ENCODE data around the gene CPSF2. TPM values are rescaled to one million over a fixed set of nuclear protein-coding genes. Genes with fewer than 3 reads are reported as not detected.
A peak's percentile ranks its signal among the peaks of the same experiment; 100 is the strongest.

CPSF2 gene
- total RNA-seq, 2 donors from 2014 or later = 91.8 to 103 TPM

DNA sequence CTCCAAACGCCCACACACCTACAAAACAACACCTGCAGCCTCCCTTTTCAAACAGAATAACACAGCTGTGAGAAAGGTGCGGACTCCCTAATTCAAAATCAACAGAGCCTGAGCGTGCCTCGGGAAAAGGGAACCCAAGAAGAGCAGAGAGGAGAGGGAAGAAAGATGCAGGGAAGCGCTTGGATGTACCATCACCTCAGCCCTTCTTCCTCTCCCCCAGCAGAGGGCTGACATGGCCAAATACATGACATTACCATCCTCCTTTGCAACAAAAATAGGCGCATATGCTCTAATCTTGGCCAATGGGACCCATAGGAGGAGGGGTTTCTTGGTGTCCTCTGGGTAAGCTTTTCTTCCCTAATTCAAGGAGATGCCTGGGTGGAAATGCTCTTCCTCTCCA, 78.0 kb downstream of the CPSF2 start:
- no peaks in the 10 kb centered on the region for H3K36me3 Mint-ChIP-seq (ENCODE audit: low read depth)
- peaks cover 3% of the 10 kb centered on the region for H3K4me1 Mint-ChIP-seq
- DNase-seq = no peak
- Histone ChIP-seq H3K36me3 (ENCODE audit: control insufficient read depth, insufficient read depth, low read length) (no peaks in the 10 kb centered on the region), H3K27ac (ENCODE audit: low read depth, low read length) (no peak overlapping the region), H3K4me3 (ENCODE audit: low read length) (no peak overlapping the region), H3K27me3 (ENCODE audit: control insufficient read depth, insufficient read depth, low read length, poor library complexity, severe bottlenecking) (no peaks in the 10 kb centered on the region), H3K4me1 (ENCODE audit: control insufficient read depth, insufficient read depth, low read length) (no peaks in the 10 kb centered on the region), H3K9me3 (ENCODE audit: control insufficient read depth, low read length) (no peaks in the 10 kb centered on the region), H3K9ac (ENCODE audit: extremely low read depth, low read length, poor library complexity, severe bottlenecking) (no peak overlapping the region)
- no peaks in the 10 kb centered on the region for H3K9me3 Mint-ChIP-seq
- WGBS, 2 experiments (ENCODE audit: insufficient coverage in 1 of 2, insufficient read length in 1 of 2) = 44% methylated on average over 4 of the region's 6 CpGs; no CpG with 5 or more reads in 1 of the 2 experiments
- no peak overlapping the region for H3K4me3 Mint-ChIP-seq
- peaks cover 8% of the 10 kb centered on the region for H3K27me3 Mint-ChIP-seq (ENCODE audit: insufficient read depth)
- TF ChIP-seq, protein P1, sequence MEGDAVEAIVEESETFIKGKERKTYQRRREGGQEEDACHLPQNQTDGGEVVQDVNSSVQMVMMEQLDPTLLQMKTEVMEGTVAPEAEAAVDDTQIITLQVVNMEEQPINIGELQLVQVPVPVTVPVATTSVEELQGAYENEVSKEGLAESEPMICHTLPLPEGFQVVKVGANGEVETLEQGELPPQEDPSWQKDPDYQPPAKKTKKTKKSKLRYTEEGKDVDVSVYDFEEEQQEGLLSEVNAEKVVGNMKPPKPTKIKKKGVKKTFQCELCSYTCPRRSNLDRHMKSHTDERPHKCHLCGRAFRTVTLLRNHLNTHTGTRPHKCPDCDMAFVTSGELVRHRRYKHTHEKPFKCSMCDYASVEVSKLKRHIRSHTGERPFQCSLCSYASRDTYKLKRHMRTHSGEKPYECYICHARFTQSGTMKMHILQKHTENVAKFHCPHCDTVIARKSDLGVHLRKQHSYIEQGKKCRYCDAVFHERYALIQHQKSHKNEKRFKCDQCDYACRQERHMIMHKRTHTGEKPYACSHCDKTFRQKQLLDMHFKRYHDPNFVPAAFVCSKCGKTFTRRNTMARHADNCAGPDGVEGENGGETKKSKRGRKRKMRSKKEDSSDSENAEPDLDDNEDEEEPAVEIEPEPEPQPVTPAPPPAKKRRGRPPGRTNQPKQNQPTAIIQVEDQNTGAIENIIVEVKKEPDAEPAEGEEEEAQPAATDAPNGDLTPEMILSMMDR (conservative IDR thresholded peaks at IDR 0.05) = peak; percentile 61
- no peak overlapping the region for H3K27ac Mint-ChIP-seq

DNA sequence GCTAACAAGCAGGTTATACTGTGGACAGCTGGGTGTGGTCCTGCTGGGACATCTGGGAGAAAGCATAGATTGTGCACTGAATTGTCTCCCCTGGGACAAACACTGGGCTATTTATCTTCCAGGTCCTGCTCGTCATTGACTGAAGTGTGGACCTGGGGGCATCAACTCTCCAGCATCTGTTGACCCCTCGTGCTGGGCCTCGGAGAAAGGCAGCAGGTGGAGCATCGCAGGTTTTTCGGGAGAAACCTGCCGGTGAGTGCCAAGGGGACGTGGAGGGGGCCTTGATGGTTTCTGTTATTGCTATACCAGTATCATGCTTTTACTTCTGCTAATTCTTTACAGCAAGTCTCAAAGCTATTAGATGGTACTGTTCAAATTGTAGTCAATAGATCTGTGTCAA, 81.3 kb downstream of the CPSF2 start:
- Mint-ChIP-seq H3K9me3 (no peaks in the 10 kb centered on the region), H3K36me3 (ENCODE audit: low read depth) (no peaks in the 10 kb centered on the region), H3K4me3 (no peak overlapping the region), H3K27ac (no peak overlapping the region), H3K27me3 (ENCODE audit: insufficient read depth) (peaks cover 12% of the 10 kb centered on the region), H3K4me1 (peaks cover 10% of the 10 kb centered on the region)
- no peaks in the 10 kb centered on the region for H3K4me1 ChIP-seq (ENCODE audit: control insufficient read depth, insufficient read depth, low read length)
- TF ChIP-seq, protein P1 (conservative IDR thresholded peaks at IDR 0.05) = no peak
- no peak overlapping the region for H3K9ac ChIP-seq (ENCODE audit: extremely low read depth, low read length, poor library complexity, severe bottlenecking)
- no peaks in the 10 kb centered on the region for H3K9me3 ChIP-seq (ENCODE audit: control insufficient read depth, low read length)
- H3K27me3 ChIP-seq (ENCODE audit: control insufficient read depth, insufficient read depth, low read length, poor library complexity, severe bottlenecking) = no peaks in the 10 kb centered on the region
- 89 to 97% methylated on average over 4 to 7 of the region's 7 CpGs for WGBS, 2 experiments (ENCODE audit: insufficient coverage in 1 of 2, insufficient read length in 1 of 2)
- no peak overlapping the region for H3K4me3 ChIP-seq (ENCODE audit: low read length)
- H3K27ac ChIP-seq (ENCODE audit: low read depth, low read length) = no peak overlapping the region
- no peak for DNase-seq
- no peaks in the 10 kb centered on the region for H3K36me3 ChIP-seq (ENCODE audit: control insufficient read depth, insufficient read depth, low read length)

DNA sequence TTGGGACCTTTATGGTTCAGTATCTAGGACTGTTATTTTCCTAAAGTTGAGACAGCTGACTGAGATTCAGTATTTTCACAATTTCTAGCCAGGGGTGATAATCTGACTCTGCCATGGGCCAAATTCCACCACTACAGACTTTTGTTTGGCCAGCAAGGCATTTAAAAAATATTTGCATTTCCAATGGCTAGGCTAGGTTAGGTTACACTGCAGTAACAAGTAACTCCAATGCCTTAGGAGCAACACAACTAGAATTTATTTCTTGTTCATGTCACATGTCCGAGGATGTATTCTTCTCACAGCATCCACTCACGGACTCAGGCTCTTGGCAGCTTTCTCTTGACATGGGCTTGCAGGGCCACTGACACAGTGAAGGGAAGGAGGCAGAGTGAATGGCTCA, 83.0 kb downstream of the CPSF2 start:
- Mint-ChIP-seq H3K4me1 (peaks cover 7% of the 10 kb centered on the region), H3K27ac (no peak overlapping the region), H3K9me3 (no peaks in the 10 kb centered on the region), H3K27me3 (ENCODE audit: insufficient read depth) (peaks cover 7% of the 10 kb centered on the region), H3K36me3 (ENCODE audit: low read depth) (no peaks in the 10 kb centered on the region), H3K4me3 (no peak overlapping the region)
- no peaks in the 10 kb centered on the region for H3K36me3 ChIP-seq (ENCODE audit: control insufficient read depth, insufficient read depth, low read length)
- DNase-seq = no peak
- no peak overlapping the region for H3K4me3 ChIP-seq (ENCODE audit: low read length)
- WGBS, 2 experiments (ENCODE audit: insufficient coverage in 1 of 2, insufficient read length in 1 of 2) = 87 to 100% methylated on average over 2 of the region's 2 CpGs
- H3K4me1 ChIP-seq (ENCODE audit: control insufficient read depth, insufficient read depth, low read length) = no peaks in the 10 kb centered on the region
- H3K27ac ChIP-seq (ENCODE audit: low read depth, low read length) = no peak overlapping the region
- TF ChIP-seq, protein P1 (conservative IDR thresholded peaks at IDR 0.05) = no peak
- no peak overlapping the region for H3K9ac ChIP-seq (ENCODE audit: extremely low read depth, low read length, poor library complexity, severe bottlenecking)
- H3K27me3 ChIP-seq (ENCODE audit: control insufficient read depth, insufficient read depth, low read length, poor library complexity, severe bottlenecking) = no peaks in the 10 kb centered on the region
- H3K9me3 ChIP-seq (ENCODE audit: control insufficient read depth, low read length) = no peaks in the 10 kb centered on the region

All from endodermal cell (in vitro differentiated cells).